Stimulated activated CD8-positive, alpha-beta memory T cell treated with anti-CD3 and anti-CD28 coated beads, Interleukin-7, amount 100 ng/mL, for 1 hour (primary cell): ENCODE data around the gene VAT1.
"Not testable (repeated sequence)": the region's sequence is repeated elsewhere in the genome, so short reads cannot be mapped to it uniquely, and the experiment has no call there.

ENCODE experiments used
- DNase-seq, 2 donors: peaks; one replicate each; pipeline ENCODE4 v3.0.0-alpha.2; 2020; ENCODE audit warnings: low read depth in 2 of 2

Gene VAT1

GRCh38 chr17:42975265-42975664 is 46.9 kb downstream of the VAT1 start:
- no peak for DNase-seq

GRCh38 chr17:42973323-42973722 is 48.9 kb downstream of the VAT1 start:
- not testable (repeated sequence) for DNase-seq

DNA sequence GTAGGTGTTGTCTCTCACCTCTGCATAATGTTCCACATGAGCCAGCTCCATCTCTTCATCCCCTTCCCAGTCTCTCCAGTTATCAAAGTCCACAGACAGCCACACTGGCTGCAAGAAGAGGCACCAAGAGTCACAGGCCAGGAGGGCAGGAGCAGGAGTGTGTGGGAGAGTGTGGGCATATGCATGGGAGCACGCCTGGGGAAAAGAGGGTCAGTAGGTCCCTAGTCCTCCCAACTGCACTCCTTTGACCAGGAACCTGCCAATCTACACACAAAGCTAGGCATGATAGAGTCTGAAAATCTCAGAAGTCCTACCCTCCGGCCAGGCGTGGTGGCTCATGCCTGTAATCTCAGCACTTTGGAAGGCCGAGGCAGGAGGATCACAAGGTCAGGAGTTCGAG is 50.6 kb downstream of the VAT1 start:
- DNase-seq = no peak

DNA sequence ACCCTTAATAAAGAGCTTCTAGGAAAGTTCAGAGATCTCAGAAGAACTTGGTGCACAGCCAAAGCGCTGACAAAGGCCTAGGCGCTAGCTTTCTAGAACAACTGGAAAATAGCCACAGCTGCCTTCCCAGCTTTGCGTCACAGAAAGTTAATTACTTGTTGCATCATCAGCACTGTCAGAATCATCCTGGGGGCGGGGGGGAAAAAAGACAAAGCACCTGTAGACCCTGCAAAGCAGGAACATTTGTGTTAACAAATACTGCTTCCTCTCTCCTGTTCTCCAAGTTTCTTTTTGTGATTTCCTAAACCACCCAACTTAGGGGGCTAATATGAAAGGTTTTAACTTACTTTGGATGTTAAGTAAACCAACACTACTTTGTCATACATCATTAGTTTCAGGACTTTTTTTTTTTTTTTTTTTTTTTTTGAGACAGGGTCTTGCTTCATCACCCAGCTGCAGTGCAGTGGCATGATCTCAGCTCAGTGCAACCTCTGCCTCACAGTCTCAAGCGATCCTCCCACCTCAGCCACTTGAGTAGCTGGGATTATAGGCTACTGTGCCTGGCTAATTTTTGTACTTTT is 53.1 kb downstream of the VAT1 start:
- no peak for DNase-seq

DNA sequence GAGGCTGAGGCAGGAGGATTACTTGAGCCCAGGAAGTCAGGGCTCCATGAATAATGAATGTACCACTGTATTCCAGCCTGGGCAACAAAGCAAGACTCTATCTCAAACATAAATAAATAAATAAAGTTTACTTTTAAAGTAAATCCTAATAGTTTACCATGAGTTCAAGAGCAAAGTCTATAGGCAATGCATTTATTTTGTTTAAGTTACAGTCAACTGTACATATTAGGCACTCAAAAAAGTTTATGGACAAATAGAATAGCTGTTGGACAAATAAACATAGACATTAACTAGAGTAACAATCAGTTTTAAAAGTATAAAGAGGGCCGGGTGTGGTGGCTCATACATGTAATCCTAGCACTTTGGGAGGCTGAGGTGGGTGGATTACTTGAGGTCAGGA is 54.3 kb downstream of the VAT1 start:
- no peak for DNase-seq
